IMR-90 (cell line): ENCODE results near the gene KCNJ4.

ENCODE experiments used
- BHLHE40 ChIP-seq: fragments of 150-350 bp; IDR thresholded peaks from 2 replicates; pipeline ENCODE4 v1.6.1; 2016; ENCODE audit warnings: mild to moderate bottlenecking, low read depth, low read length
- CEBPB ChIP-seq: IDR thresholded peaks from 2 replicates; pipeline ENCODE4 v1.6.1; 2012; ENCODE audit warnings: low read depth, low read length, improper control_type of control experiment
- CHD1 ChIP-seq: IDR thresholded peaks from 2 replicates; pipeline ENCODE4 v1.6.1; 2012; ENCODE audit warnings: low read depth, low read length, improper control_type of control experiment
- FOS ChIP-seq: fragments of 150-350 bp; IDR thresholded peaks from 2 replicates; pipeline ENCODE4 v1.6.1; 2016; ENCODE audit warnings: low read depth, low read length
- MAFK ChIP-seq: IDR thresholded peaks from 2 replicates; pipeline ENCODE4 v1.6.1; 2012; ENCODE audit warnings: low read depth, low read length, improper control_type of control experiment
- MXI1 ChIP-seq: IDR thresholded peaks from 2 replicates; pipeline ENCODE4 v1.6.1; 2012; ENCODE audit warnings: low read depth, mild to moderate bottlenecking, low read length, moderate library complexity, borderline replicate concordance
- NFE2L2 ChIP-seq: fragments of 150-350 bp; IDR thresholded peaks from 2 replicates; pipeline ENCODE4 v1.6.1; 2016; ENCODE audit warnings: low read depth, mild to moderate bottlenecking, low read length
- POLR2A ChIP-seq: IDR thresholded peaks from 2 replicates; pipeline ENCODE4 v1.6.1; 2012; ENCODE audit warnings: mild to moderate bottlenecking, low read depth, low read length
- RAD21 ChIP-seq: IDR thresholded peaks from 2 replicates; pipeline ENCODE4 v1.6.1; 2012; ENCODE audit warnings: low read length, improper control_type of control experiment
- RFX5 ChIP-seq: IDR thresholded peaks from 2 replicates; pipeline ENCODE4 v1.8.0; 2012; ENCODE audit warnings: low read depth, mild to moderate bottlenecking, low read length, moderate library complexity
- SMC3 ChIP-seq: fragments of 150-350 bp; IDR thresholded peaks from 2 replicates; pipeline ENCODE4 v1.6.1; 2016; ENCODE audit warnings: low read depth, mild to moderate bottlenecking, antibody characterized with exemption, low read length, moderate library complexity
- TF ChIP-seq, protein P1 (sequence below): conservative IDR thresholded peaks from 2 replicates; pipeline ENCODE4 v1.5.1; 2012; ENCODE audit warnings: mild to moderate bottlenecking, low read depth, low read length, improper control_type of control experiment
- TF ChIP-seq, protein P2 (sequence below): fragments of 150-350 bp; IDR thresholded peaks from 2 replicates; pipeline ENCODE4 v1.6.1; 2016; ENCODE audit warnings: low read depth, mild to moderate bottlenecking, low read length, moderate library complexity, borderline replicate concordance
- TF ChIP-seq, protein P3 (sequence below): fragments of 150-350 bp; IDR thresholded peaks from 2 replicates; pipeline ENCODE4 v1.6.1; 2017; ENCODE audit warnings: mild to moderate bottlenecking, antibody characterized with exemption, low read length, low read depth

DNA sequence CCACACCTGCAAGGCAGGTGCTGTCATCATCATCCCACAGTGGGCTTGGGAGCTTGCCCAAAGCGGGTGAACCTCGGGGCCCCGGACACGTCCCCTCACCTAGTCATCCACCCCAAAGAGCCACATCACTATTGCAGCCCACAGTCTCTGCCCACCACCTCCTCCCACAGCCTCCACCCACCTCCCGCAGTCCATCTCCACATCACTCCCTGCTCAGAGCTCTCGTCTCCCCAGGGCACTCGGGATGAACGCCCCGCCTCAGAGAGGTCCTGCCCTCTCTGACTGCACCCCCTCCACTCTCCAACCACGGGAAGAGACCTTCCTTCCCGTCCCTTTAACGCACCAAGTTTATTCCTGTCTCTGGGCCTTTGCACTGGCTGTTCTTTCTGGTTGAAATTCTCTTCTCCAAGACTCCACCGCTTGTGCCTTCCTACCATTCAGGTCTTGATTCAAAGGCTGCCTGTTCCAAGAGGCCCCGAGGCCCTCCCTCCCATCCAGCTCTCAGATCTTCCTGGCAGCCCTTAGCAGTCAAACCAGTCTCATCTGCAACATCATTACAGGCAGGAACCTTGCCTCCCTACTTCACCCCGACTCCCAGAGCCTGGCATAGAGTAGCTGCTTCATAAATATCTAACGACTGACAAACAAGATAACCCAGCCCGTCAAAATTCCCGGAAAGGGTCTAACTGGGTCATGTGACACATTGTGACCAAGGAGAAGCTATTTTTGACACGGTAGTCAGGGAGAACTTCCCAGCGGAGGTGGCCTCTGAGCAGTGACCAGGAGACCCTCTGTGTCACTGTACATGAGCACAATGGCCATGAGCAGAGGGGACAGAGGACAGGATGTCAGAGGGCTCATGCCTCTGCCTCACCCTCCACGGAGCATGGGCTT is 11.1 kb downstream of the KCNJ4 start:
- TF ChIP-seq, protein P1, sequence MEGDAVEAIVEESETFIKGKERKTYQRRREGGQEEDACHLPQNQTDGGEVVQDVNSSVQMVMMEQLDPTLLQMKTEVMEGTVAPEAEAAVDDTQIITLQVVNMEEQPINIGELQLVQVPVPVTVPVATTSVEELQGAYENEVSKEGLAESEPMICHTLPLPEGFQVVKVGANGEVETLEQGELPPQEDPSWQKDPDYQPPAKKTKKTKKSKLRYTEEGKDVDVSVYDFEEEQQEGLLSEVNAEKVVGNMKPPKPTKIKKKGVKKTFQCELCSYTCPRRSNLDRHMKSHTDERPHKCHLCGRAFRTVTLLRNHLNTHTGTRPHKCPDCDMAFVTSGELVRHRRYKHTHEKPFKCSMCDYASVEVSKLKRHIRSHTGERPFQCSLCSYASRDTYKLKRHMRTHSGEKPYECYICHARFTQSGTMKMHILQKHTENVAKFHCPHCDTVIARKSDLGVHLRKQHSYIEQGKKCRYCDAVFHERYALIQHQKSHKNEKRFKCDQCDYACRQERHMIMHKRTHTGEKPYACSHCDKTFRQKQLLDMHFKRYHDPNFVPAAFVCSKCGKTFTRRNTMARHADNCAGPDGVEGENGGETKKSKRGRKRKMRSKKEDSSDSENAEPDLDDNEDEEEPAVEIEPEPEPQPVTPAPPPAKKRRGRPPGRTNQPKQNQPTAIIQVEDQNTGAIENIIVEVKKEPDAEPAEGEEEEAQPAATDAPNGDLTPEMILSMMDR: no peak
- TF ChIP-seq POLR2A (no peak), CHD1 (no peak), FOS (no peak), NFE2L2 (no peak), MAFK (no peak), RAD21 (no peak), MXI1 (no peak), SMC3 (no peak), RFX5 (no peak), BHLHE40 (no peak), CEBPB (no peak)
- TF ChIP-seq, protein P2, sequence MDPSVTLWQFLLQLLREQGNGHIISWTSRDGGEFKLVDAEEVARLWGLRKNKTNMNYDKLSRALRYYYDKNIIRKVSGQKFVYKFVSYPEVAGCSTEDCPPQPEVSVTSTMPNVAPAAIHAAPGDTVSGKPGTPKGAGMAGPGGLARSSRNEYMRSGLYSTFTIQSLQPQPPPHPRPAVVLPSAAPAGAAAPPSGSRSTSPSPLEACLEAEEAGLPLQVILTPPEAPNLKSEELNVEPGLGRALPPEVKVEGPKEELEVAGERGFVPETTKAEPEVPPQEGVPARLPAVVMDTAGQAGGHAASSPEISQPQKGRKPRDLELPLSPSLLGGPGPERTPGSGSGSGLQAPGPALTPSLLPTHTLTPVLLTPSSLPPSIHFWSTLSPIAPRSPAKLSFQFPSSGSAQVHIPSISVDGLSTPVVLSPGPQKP: no peak
- TF ChIP-seq, protein P3, sequence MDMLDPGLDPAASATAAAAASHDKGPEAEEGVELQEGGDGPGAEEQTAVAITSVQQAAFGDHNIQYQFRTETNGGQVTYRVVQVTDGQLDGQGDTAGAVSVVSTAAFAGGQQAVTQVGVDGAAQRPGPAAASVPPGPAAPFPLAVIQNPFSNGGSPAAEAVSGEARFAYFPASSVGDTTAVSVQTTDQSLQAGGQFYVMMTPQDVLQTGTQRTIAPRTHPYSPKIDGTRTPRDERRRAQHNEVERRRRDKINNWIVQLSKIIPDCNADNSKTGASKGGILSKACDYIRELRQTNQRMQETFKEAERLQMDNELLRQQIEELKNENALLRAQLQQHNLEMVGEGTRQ: no peak
